CD4-positive, alpha-beta memory T cell (primary cell): ENCODE results near the gene EHF. TPM values are rescaled to one million over a fixed set of nuclear protein-coding genes. Genes with fewer than 3 reads are reported as not detected.

Experiments used
- CTCF ChIA-PET: fragments of 350-600 bp; sonication (Branson Sonifier 250); formaldehyde crosslinking; loops from one replicate; lab custom pipeline; 2021; ENCODE audit warnings: inconsistent platforms; ENCODE audit not compliant: partially characterized antibody; lab: Charles Lee
- POLR2A ChIA-PET: fragments of 350-600 bp; sonication (Branson Sonifier 250); formaldehyde crosslinking; loops from one replicate; lab custom pipeline; 2021; ENCODE audit not compliant: partially characterized antibody; lab: Charles Lee
- DNase-seq, 5 donors: peaks; one replicate each; pipeline versions ENCODE4 v3.0.0 to v3.0.0-alpha.2; 2020 to 2022; ENCODE audit warnings: mixed read lengths in 1 of 5
- H3K27ac ChIP-seq: one replicate; pipeline ENCODE4 v1.7.0; 2013; ENCODE audit warnings: low read depth, low read length
- H3K27me3 ChIP-seq: 2 replicates; pipeline ENCODE4 v1.7.0; 2013; ENCODE audit warnings: mild to moderate bottlenecking, low read length, moderate library complexity; ENCODE audit not compliant: insufficient read depth
- H3K36me3 ChIP-seq: 2 replicates; pipeline ENCODE4 v1.7.0; 2013; ENCODE audit warnings: mild to moderate bottlenecking, low read length, moderate library complexity; ENCODE audit not compliant: insufficient read depth
- H3K4me1 ChIP-seq: 2 replicates; pipeline ENCODE4 v1.7.0; 2013; ENCODE audit warnings: mild to moderate bottlenecking, low read length, moderate library complexity; ENCODE audit not compliant: insufficient read depth
- H3K4me3 ChIP-seq, 2 donors: one replicate each; pipeline ENCODE4 v1.7.0; 2013; ENCODE audit warnings: low read length in 2 of 2, mild to moderate bottlenecking in 1 of 2
- H3K9me3 ChIP-seq, 2 donors: one replicate each; pipeline ENCODE4 v1.7.0; 2013; ENCODE audit warnings: low read length in 2 of 2, control low read depth in 1 of 2; ENCODE audit not compliant: control insufficient read depth in 1 of 2
- H3K27ac Mint-ChIP-seq, 7 donors: one replicate each; pipeline ENCODE4 v1.8.0; 2020 to 2021; ENCODE audit warnings: mixed read lengths in 7 of 7, mild to moderate bottlenecking in 6 of 7, inconsistent platforms in 3 of 7, moderate library complexity in 3 of 7
- H3K27me3 Mint-ChIP-seq, 2 donors: one replicate each; pipeline ENCODE4 v1.8.0; 2020 to 2021; ENCODE audit warnings: mixed read lengths in 2 of 2
- H3K36me3 Mint-ChIP-seq, 2 donors: one replicate each; pipeline ENCODE4 v1.8.0; 2020 to 2021; ENCODE audit warnings: mixed read lengths in 2 of 2, inconsistent platforms in 1 of 2, mild to moderate bottlenecking in 1 of 2
- H3K4me1 Mint-ChIP-seq, 4 donors: one replicate each; pipeline ENCODE4 v1.8.0; 2020 to 2021; ENCODE audit warnings: mixed read lengths in 4 of 4, mild to moderate bottlenecking in 1 of 4
- H3K4me3 Mint-ChIP-seq, 8 donors: one replicate each; pipeline ENCODE4 v1.8.0; 2020 to 2021; ENCODE audit warnings: mixed read lengths in 8 of 8, mild to moderate bottlenecking in 7 of 8, moderate library complexity in 6 of 8, inconsistent platforms in 3 of 8
- H3K9me3 Mint-ChIP-seq, 8 donors: one replicate each; pipeline ENCODE4 v1.8.0; 2020 to 2021; ENCODE audit warnings: mixed read lengths in 8 of 8, mild to moderate bottlenecking in 5 of 8, inconsistent platforms in 3 of 8, moderate library complexity in 1 of 8
- intact Hi-C: fragments of 100-400 bp; cut with micrococcal nuclease; formaldehyde crosslinking; loops from one replicate; pipeline ENCODE4 v1.15.1; 2023
- polyA plus RNA-seq, 2 donors: library from polyadenylated mRNA; unstranded; fragments of 300-500 nt; fragmentation: Illumina TruSeq; gene quantifications; one replicate each; pipeline ENCODE4 v1.2.3, GENCODE V29; 2021
- total RNA-seq, 2 experiments: library from RNA; stranded (reverse); gene quantifications; one replicate each; pipeline ENCODE4 v1.2.3, GENCODE V29; 2021

EHF gene
- total and polyA plus RNA-seq, 4 experiments from 2014 or later, result not detected

GRCh38 chr11:34642873-34643272, 22.0 kb downstream of the EHF start:
- intact Hi-C loops, result no loop called here
- Histone ChIP-seq H3K27ac (no peak overlapping the region), H3K4me3 (no peak overlapping the region), H3K27me3 (no peaks in the 10 kb centered on the region), H3K4me1 (no peaks in the 10 kb centered on the region), H3K36me3 (no peaks in the 10 kb centered on the region), H3K9me3 (no peaks in the 10 kb centered on the region)
- POLR2A ChIA-PET, result no interaction called here
- CTCF ChIA-PET, result no interaction called here
- Mint-ChIP-seq H3K9me3 (no peaks in the 10 kb centered on the region), H3K36me3 (no peaks in the 10 kb centered on the region), H3K4me1 (peaks cover 0 to under 1% (median 0%) of the 10 kb centered on the region in 4 donors), H3K27ac (no peak overlapping the region), H3K4me3 (no peak overlapping the region), H3K27me3 (peaks cover 2 to 4% of the 10 kb centered on the region in 2 donors)
- DNase-seq, result no peak

DNA sequence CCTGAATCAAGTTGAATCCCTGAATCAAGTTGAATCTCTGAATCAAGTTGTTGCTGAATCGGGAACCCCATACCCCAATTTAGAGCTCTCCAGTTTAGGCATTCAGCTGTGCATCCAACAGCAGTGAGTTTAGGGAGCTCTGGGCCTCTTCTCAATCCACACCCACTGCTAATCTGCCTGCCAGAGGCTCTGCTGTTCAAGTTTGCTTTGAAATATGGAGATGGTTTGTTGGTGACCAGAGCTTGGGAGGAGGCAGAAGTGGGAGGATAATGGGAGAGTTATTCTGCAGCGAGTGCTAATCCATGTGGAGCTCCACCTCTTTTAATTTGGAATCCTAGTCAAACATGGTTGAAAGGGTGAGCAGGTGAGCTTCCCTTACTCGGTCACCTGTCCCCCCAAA, 22.4 kb downstream of the EHF start:
- Mint-ChIP-seq H3K4me1 (peaks cover 0 to 2% (median 0%) of the 10 kb centered on the region in 4 donors), H3K9me3 (no peaks in the 10 kb centered on the region), H3K27ac (no peak overlapping the region), H3K4me3 (no peak overlapping the region), H3K36me3 (no peaks in the 10 kb centered on the region), H3K27me3 (peaks cover 2 to 4% of the 10 kb centered on the region in 2 donors)
- ChIA-PET CTCF (no interaction called here), POLR2A (no interaction called here)
- no peak overlapping the region for H3K4me3 ChIP-seq
- no peaks in the 10 kb centered on the region for H3K36me3 ChIP-seq
- no peak overlapping the region for H3K27ac ChIP-seq
- no peak for DNase-seq
- intact Hi-C loops, result no loop called here
- H3K4me1 ChIP-seq, result no peaks in the 10 kb centered on the region
- no peaks in the 10 kb centered on the region for H3K9me3 ChIP-seq
- H3K27me3 ChIP-seq, result no peaks in the 10 kb centered on the region

DNA sequence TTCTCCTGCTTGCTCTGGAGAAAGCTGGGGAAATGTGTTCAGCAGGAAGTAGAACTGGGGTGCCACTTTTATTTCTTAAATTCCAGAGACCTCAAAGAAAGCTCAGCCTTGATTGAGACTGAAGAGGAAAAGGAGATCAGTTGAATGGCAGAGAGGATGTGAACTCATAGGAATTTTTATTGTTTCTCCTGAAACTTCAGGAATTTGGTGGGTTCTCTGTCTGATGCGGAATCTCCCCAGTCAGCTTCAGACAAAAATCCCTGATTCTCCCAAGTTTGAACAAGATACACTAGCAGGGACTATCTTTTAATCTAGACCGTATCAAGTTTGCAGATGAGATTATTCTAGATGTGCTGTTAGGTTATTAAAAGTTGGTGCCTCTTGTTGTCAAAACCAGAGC, 23.0 kb downstream of the EHF start:
- no peaks in the 10 kb centered on the region for H3K36me3 Mint-ChIP-seq
- no peaks in the 10 kb centered on the region for H3K36me3 ChIP-seq
- H3K4me1 ChIP-seq, result no peaks in the 10 kb centered on the region
- no peak overlapping the region for H3K4me3 ChIP-seq
- no peak overlapping the region for H3K4me3 Mint-ChIP-seq
- intact Hi-C loops, result no loop called here
- POLR2A ChIA-PET, result no interaction called here
- H3K27me3 ChIP-seq, result no peaks in the 10 kb centered on the region
- H3K27ac Mint-ChIP-seq, result no peak overlapping the region
- no peak for DNase-seq
- H3K9me3 Mint-ChIP-seq, result no peaks in the 10 kb centered on the region
- H3K27me3 Mint-ChIP-seq, result peaks cover 2 to 4% of the 10 kb centered on the region in 2 donors
- CTCF ChIA-PET, result no interaction called here
- H3K27ac ChIP-seq, result no peak overlapping the region
- no peaks in the 10 kb centered on the region for H3K9me3 ChIP-seq
- peaks cover 0 to 2% (median under 1%) of the 10 kb centered on the region in 4 donors for H3K4me1 Mint-ChIP-seq

GRCh38 chr11:34644669-34645406, 23.9 kb downstream of the EHF start:
- CTCF ChIA-PET, result no interaction called here
- H3K9me3 Mint-ChIP-seq, result no peaks in the 10 kb centered on the region
- Histone ChIP-seq H3K4me1 (peaks cover 6% of the 10 kb centered on the region), H3K36me3 (no peaks in the 10 kb centered on the region), H3K9me3 (no peaks in the 10 kb centered on the region), H3K4me3 (no peak overlapping the region), H3K27me3 (no peaks in the 10 kb centered on the region), H3K27ac (no peak overlapping the region)
- no peaks in the 10 kb centered on the region for H3K36me3 Mint-ChIP-seq
- peaks cover 2% of the 10 kb centered on the region in 2 donors for H3K27me3 Mint-ChIP-seq
- no peak for DNase-seq
- peaks cover 3 to 7% (median 5%) of the 10 kb centered on the region in 4 donors for H3K4me1 Mint-ChIP-seq
- H3K27ac Mint-ChIP-seq, result no peak overlapping the region
- intact Hi-C loops, result no loop called here
- POLR2A ChIA-PET, result interaction anchor here (0.7 kb wide), 1 partner anchor 269 kb away, joined by 3 read pairs; no protein-coding TSS in a partner anchor
- no peak overlapping the region for H3K4me3 Mint-ChIP-seq

DNA sequence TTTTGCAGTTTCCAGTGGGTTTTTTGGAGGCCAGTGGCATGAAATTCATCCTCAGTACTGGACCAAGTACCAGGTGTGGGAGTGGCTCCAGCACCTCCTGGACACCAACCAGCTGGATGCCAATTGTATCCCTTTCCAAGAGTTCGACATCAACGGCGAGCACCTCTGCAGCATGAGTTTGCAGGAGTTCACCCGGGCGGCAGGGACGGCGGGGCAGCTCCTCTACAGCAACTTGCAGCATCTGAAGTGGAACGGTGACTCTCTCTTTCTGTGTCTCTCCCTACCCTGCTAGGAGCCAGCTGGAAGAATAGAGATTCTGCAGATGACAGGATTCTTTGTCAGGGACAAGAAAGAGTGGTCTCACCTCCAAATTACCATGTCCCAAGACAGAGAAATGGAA, 25.5 kb downstream of the EHF start:
- H3K4me1 Mint-ChIP-seq, result peaks cover 14 to 23% (median 18%) of the 10 kb centered on the region in 4 donors
- H3K9me3 Mint-ChIP-seq, result peaks cover 0 to 1% (median 0%) of the 10 kb centered on the region in 8 donors
- peaks cover 2% of the 10 kb centered on the region in 2 donors for H3K27me3 Mint-ChIP-seq
- H3K36me3 Mint-ChIP-seq, result no peaks in the 10 kb centered on the region
- Histone ChIP-seq H3K27ac (no peak overlapping the region), H3K4me3 (no peak overlapping the region), H3K27me3 (no peaks in the 10 kb centered on the region), H3K36me3 (no peaks in the 10 kb centered on the region), H3K4me1 (peaks cover 22% of the 10 kb centered on the region), H3K9me3 (no peaks in the 10 kb centered on the region)
- no peak overlapping the region for H3K4me3 Mint-ChIP-seq
- POLR2A ChIA-PET, result no interaction called here
- intact Hi-C loops, result no loop called here
- CTCF ChIA-PET, result interaction anchor here (0.7 kb wide), 1 partner anchor 1090 kb away, joined by 3 read pairs; no protein-coding TSS in a partner anchor
- no peak for DNase-seq
- peak overlapping the region in 1 of 7 donors; percentile 43 for H3K27ac Mint-ChIP-seq

GRCh38 chr11:34647131-34647530, 26.2 kb downstream of the EHF start:
- peaks cover 29% of the 10 kb centered on the region for H3K4me1 ChIP-seq
- Mint-ChIP-seq H3K36me3 (no peaks in the 10 kb centered on the region), H3K27ac (no peak overlapping the region), H3K9me3 (peaks cover 0 to 1% (median 0%) of the 10 kb centered on the region in 8 donors), H3K4me3 (no peak overlapping the region), H3K27me3 (peaks cover 2% of the 10 kb centered on the region in 2 donors), H3K4me1 (peaks cover 17 to 29% (median 23%) of the 10 kb centered on the region in 4 donors)
- H3K9me3 ChIP-seq, result no peaks in the 10 kb centered on the region
- intact Hi-C loops, result no loop called here
- no peak for DNase-seq
- H3K27ac ChIP-seq, result no peak overlapping the region
- no peaks in the 10 kb centered on the region for H3K27me3 ChIP-seq
- H3K4me3 ChIP-seq, result no peak overlapping the region
- CTCF ChIA-PET, result interaction anchor here (0.7 kb wide), 1 partner anchor 1090 kb away, joined by 3 read pairs; no protein-coding TSS in a partner anchor
- H3K36me3 ChIP-seq, result no peaks in the 10 kb centered on the region
- POLR2A ChIA-PET, result no interaction called here

DNA sequence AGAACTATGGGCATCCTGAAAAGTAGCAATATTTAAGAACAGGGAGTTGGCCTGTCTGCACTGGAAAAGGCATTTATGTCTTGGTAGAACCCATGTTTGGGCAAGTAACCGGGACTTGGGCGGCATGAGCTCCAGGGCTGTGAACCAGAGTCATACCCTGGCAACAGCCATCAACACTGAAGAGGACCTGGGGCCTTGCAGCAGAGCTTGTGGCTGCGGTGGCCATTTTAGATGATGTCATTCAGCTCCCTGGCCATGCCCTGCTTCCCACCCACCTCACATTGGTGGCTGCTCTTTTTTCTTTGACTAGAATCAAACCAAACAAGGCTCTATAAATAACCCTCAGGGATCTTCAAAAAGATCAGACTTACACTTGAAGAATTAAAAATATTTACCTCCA, 26.6 kb downstream of the EHF start:
- no peaks in the 10 kb centered on the region for H3K36me3 Mint-ChIP-seq
- no peak for DNase-seq
- H3K27ac Mint-ChIP-seq, result no peak overlapping the region
- ChIA-PET CTCF (no interaction called here), POLR2A (no interaction called here)
- Histone ChIP-seq H3K27ac (no peak overlapping the region), H3K4me3 (no peak overlapping the region), H3K36me3 (no peaks in the 10 kb centered on the region), H3K9me3 (no peaks in the 10 kb centered on the region), H3K4me1 (peaks cover 33% of the 10 kb centered on the region), H3K27me3 (no peaks in the 10 kb centered on the region)
- intact Hi-C loops, result no loop called here
- H3K27me3 Mint-ChIP-seq, result peaks cover 2% of the 10 kb centered on the region in 2 donors
- no peak overlapping the region for H3K4me3 Mint-ChIP-seq
- peaks cover 21 to 33% (median 27%) of the 10 kb centered on the region in 4 donors for H3K4me1 Mint-ChIP-seq
- H3K9me3 Mint-ChIP-seq, result peaks cover 0 to 1% (median 0%) of the 10 kb centered on the region in 8 donors
